Mesodermal cell (in vitro differentiated cells): ENCODE data around the gene RFWD3.

ENCODE experiments used
- H3K27ac ChIP-seq: 2 replicates; pipeline ENCODE4 v1.7.0; 2013; ENCODE audit warnings: mild to moderate bottlenecking, low read depth, low read length, moderate library complexity; ENCODE audit not compliant: severe bottlenecking
- H3K36me3 ChIP-seq: 2 replicates; pipeline ENCODE4 v1.7.1; 2013; ENCODE audit warnings: mild to moderate bottlenecking, low read length, moderate library complexity; ENCODE audit not compliant: control insufficient read depth, insufficient read depth
- H3K4me1 ChIP-seq: one replicate; pipeline ENCODE4 v1.7.1; 2013; ENCODE audit warnings: mild to moderate bottlenecking, low read length; ENCODE audit not compliant: insufficient read depth, control insufficient read depth, poor library complexity, severe bottlenecking
- H3K4me3 ChIP-seq: 2 replicates; pipeline ENCODE4 v1.7.0; 2013; ENCODE audit warnings: low read length, control low read depth, mild to moderate bottlenecking; ENCODE audit not compliant: insufficient read depth, poor library complexity, severe bottlenecking; ENCODE audit errors: extremely low read depth
- H3K9me3 ChIP-seq: 2 replicates; pipeline ENCODE4 v1.7.1; 2013; ENCODE audit warnings: mild to moderate bottlenecking, low read length, moderate library complexity; ENCODE audit not compliant: control insufficient read depth
- WGBS, 2 experiments: methylation state at CpG; one replicate each; pipeline ENCODE4 v1.1.5; 2013; ENCODE audit warnings: missing lambda C conversion rate in 2 of 2; ENCODE audit not compliant: insufficient coverage in 2 of 2; 5-methylcytosine and 5-hydroxymethylcytosine counted together

The RFWD3 gene

DNA sequence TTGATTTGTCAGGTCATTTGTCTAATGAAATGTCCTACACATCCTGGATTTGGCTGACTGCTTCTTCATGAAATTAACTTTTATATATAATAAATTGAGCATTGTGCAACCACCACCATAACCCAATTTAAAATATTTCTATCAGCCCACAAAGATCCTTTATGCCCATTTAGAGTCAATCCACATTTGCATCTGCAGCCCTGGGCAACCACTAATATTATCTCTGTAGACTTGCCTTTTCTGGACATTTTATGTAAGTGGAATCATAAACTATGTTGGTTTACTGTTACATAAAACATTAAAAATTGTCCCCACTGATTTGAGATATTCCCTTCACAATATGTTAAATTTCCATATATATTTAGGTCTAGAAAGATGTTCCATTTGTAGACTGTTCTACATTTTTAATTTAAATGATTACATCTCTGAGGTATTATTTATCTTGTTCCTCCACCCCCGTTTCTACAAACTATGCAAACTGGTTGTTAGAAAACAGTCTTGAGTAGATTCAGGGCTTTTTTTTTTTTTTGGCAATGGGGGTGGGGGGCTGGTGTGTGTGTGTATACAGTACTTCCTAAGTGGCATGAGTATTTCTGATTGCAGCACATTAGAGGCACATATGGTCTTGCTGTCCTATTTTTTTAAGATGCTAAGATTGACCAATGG lies 16.7 kb downstream of the RFWD3 start:
- Histone ChIP-seq H3K9me3 (no peaks in the 10 kb centered on the region), H3K36me3 (peaks cover 90% of the 10 kb centered on the region), H3K4me1 (no peaks in the 10 kb centered on the region), H3K4me3 (no peak overlapping the region), H3K27ac (no peak overlapping the region)
- no CpG with 5 or more reads among the region's 1 CpG for WGBS, 2 experiments

DNA sequence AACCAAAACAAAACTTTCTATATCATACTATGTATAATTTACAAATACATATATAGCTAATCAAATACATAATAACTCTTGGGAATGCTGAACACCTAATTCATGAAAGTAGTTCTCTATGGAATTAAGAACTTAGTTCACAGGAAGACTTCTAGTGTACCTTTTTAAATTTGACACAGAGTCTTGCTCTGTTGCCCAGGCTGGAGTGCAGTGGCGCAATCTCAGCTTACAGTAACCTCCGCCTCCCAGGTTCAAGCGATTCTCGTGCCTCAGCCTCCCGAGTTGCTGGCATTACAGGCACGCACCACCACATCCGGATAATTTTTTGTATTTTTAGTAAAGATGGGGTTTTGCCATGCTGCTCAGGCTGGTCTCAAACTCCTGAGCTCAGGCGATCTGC lies 24.7 kb downstream of the RFWD3 start:
- no peak overlapping the region for H3K4me3 ChIP-seq
- H3K4me1 ChIP-seq: no peaks in the 10 kb centered on the region
- no peak overlapping the region for H3K27ac ChIP-seq
- 89 to 98% methylated on average over 5 to 7 of the region's 8 CpGs for WGBS, 2 experiments
- peaks cover 91% of the 10 kb centered on the region for H3K36me3 ChIP-seq
- no peaks in the 10 kb centered on the region for H3K9me3 ChIP-seq

GRCh38 chr16:74637742-74638453 lies 28.8 kb downstream of the RFWD3 start:
- 96 to 100% methylated on average over 5 to 6 of the region's 7 CpGs for WGBS, 2 experiments
- Histone ChIP-seq H3K4me1 (no peaks in the 10 kb centered on the region), H3K4me3 (no peak overlapping the region), H3K36me3 (peaks cover 90% of the 10 kb centered on the region), H3K27ac (no peak overlapping the region), H3K9me3 (no peaks in the 10 kb centered on the region)

DNA sequence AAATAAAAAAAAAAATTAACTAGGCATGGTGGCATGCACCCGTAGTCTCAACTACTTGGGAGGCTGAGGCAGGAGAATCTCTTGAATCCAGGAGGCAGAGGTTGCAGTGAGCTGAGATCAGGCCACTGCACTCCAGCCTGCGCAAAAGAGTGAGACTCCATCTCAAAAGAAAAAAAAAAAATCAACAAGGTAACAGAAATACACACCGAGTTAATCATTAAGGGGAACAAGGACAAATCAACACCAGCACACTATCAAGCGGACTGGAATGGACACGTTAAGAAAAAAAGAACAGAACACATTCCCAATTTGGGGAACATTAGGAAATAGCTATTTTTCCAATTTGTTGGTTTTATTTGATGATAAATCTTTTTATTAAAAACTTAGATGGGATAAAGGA lies 31.4 kb downstream of the RFWD3 start:
- H3K4me3 ChIP-seq: no peak overlapping the region
- H3K36me3 ChIP-seq: peaks cover 96% of the 10 kb centered on the region
- no peaks in the 10 kb centered on the region for H3K4me1 ChIP-seq
- H3K27ac ChIP-seq: no peak overlapping the region
- no peaks in the 10 kb centered on the region for H3K9me3 ChIP-seq
- 40 to 57% methylated on average over 1 of the region's 5 CpGs for WGBS, 2 experiments

GRCh38 chr16:74633686-74634085 lies 33.0 kb downstream of the RFWD3 start:
- H3K9me3 ChIP-seq: no peaks in the 10 kb centered on the region
- H3K4me1 ChIP-seq: no peaks in the 10 kb centered on the region
- WGBS, 2 experiments: 89 to 91% methylated on average over 1 to 4 of the region's 7 CpGs
- H3K4me3 ChIP-seq: no peak overlapping the region
- no peak overlapping the region for H3K27ac ChIP-seq
- peaks cover 98% of the 10 kb centered on the region for H3K36me3 ChIP-seq

- no peaks in the 10 kb centered on the region for H3K4me1 ChIP-seq
- 96 to 100% methylated on average over 4 to 6 of the region's 6 CpGs for WGBS, 2 experiments
- no peak overlapping the region for H3K27ac ChIP-seq
- no peak overlapping the region for H3K4me3 ChIP-seq
- no peaks in the 10 kb centered on the region for H3K9me3 ChIP-seq
- peaks cover 100% of the 10 kb centered on the region for H3K36me3 ChIP-seq
Observed at GRCh38 chr16:74627506-74628220, 39.0 kb downstream of the RFWD3 start.

GRCh38 chr16:74626741-74627416 lies 39.8 kb downstream of the RFWD3 start:
- H3K27ac ChIP-seq: no peak overlapping the region
- peaks cover 100% of the 10 kb centered on the region for H3K36me3 ChIP-seq
- H3K9me3 ChIP-seq: no peaks in the 10 kb centered on the region
- WGBS, 2 experiments: no CpG with 5 or more reads among the region's 1 CpG
- H3K4me3 ChIP-seq: no peak overlapping the region
- H3K4me1 ChIP-seq: no peaks in the 10 kb centered on the region

GRCh38 chr16:74625500-74626350 lies 41.0 kb downstream of the RFWD3 start:
- Histone ChIP-seq H3K27ac (no peak overlapping the region), H3K9me3 (no peaks in the 10 kb centered on the region), H3K4me3 (no peak overlapping the region), H3K4me1 (no peaks in the 10 kb centered on the region), H3K36me3 (peaks cover 98% of the 10 kb centered on the region)
- 92 to 98% methylated on average over 7 to 10 of the region's 14 CpGs for WGBS, 2 experiments

GRCh38 chr16:74623839-74624235 lies 42.8 kb downstream of the RFWD3 start:
- 93 to 97% methylated on average over 4 to 6 of the region's 6 CpGs for WGBS, 2 experiments
- H3K27ac ChIP-seq: no peak overlapping the region
- H3K36me3 ChIP-seq: peaks cover 92% of the 10 kb centered on the region
- H3K4me3 ChIP-seq: no peak overlapping the region
- no peaks in the 10 kb centered on the region for H3K9me3 ChIP-seq
- H3K4me1 ChIP-seq: no peaks in the 10 kb centered on the region
